ENCODE measurements around the gene APEH.

Gene APEH

GRCh38 chr3:49715611-49716121 is 41.5 kb downstream of the APEH start:
- DNase-seq: no peak

DNA sequence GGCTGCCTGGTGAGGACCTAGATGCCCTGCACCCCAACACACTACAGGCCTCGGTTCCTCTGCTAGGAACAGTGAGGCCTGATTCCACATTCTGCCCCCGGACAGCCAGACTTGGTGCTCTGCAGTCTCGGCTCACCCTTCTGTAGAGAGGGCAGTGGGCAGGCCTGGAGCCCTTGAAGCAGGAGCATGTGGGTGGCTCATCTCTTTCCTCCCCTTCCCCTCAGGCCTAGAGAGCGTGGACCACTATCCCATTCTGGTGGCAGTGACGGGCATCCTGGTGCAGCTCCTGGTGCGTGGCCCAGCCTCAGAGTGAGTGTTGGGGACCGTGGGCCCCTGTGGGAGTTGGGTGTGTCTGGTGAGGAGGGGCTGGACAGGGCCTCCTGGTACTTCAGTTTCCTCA is 42.0 kb downstream of the APEH start:
- DNase-seq: no peak

- DNase-seq: no peak
Observed at GRCh38 chr3:49716691-49717210, 42.6 kb downstream of the APEH start.

DNA sequence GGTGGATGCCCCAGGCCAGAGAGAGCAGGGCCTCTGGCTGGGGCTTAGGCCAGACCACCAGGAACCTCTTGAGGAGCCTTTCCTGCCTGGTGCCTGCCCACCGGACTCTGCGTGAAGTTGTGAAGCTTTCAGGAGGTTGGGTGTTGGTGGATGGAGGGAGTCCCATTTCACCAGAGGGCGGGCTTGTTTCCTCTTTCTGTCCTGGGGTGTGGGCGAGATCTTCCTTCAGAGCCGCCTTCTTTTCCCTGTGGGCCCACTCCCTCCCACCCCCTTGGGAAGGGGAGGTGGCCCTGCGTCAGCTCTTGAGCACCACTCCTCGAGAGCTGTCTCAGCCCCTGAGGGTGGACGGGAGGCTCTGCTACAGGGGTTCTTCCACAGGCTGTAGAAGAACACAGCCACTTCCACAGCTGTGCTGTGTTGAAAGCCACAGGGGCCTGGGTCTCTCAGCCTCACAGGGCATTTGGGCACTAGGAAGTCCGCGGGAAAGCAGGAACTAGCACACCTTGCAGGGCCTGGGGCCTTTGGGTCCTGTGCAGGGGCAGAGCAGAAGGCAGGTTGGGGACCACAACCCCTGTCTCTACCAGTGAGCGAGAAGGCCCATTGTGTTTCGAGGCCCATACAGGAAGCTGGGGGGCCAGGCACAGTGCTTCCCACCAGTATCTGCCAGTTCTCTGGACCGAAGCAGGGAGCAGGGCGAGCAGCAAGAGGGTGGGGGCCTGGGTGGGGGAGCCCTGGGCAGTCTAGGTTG is 43.2 kb downstream of the APEH start:
- no peak for DNase-seq

- DNase-seq: no peak
Observed at GRCh38 chr3:49717959-49718857, 44.1 kb downstream of the APEH start.

DNA sequence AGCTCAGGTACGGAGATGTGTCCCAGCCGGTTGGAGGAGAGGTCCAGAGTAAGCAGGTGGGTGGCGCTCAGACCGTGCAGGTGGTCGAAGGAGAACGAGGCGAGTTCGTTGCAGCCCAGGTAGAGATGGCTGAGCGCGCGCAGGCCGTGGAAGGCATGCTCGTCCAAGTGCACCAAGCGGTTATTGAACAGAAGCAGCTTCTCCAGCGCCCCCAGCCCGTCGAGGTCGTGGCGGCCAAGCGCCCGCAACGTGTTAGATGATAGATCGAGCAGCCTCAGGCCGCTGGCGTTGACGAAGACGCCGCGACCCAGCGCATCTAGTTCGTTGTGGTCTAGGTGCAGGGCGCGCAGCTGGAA is 44.7 kb downstream of the APEH start:
- DNase-seq: no peak

DNA sequence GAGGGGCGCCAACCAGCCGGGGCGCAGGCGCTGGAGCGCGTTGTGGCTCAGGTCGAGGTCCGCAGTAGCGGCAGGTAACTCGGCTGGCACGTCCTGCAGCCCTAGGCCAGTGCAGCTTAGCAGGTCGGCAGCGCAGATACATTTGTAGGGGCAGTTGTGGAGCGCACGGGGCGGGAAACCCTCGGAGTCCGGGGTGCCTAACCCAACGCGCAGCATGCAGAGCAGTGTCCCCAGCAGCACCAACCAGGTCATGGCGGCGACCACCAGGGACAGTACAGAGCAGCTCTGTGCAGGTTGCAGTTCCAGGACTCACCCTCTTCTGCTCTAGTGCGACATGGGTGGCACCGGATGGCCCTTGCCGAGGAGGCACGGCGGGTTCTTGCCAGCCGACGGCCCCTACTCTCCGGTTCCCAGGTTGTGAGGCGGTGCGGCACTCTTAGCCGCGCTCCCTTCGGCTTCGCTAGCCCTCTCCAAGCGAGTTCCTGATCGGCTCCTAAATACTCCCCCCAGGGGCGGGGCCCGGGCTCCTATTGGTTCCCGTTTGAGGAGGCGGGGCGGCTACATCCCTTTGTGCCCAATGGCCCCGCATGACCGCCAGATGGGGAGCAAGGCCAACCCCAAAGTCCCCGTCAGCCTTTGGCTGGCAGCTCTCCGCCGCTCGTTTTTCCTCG is 45.2 kb downstream of the APEH start, which contains the start of gene AMIGO3:
TSS of gene AMIGO3 (minus strand) at position 471 of the 671 bp plus-strand sequence. CDS start at position 252, 219 bp downstream.
- DNase-seq: peak; percentile 94

GRCh38 chr3:49720855-49721595 is 46.9 kb downstream of the APEH start:
- DNase-seq: no peak

DNA sequence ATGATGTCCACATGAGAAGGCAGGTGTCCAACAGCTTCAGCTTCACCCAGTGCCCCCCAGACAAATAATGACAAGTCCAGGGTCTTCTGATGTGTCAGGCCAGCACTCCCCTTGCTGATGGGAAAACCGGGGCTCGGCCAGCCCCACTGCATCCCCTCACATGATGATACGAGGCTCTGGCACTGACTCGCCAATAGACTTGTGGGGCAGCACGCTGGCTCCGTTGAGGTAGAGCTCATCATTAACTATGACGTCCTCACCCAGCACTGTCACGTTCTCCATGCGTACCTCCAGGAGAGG is 47.4 kb downstream of the APEH start:
- no peak for DNase-seq

DNA sequence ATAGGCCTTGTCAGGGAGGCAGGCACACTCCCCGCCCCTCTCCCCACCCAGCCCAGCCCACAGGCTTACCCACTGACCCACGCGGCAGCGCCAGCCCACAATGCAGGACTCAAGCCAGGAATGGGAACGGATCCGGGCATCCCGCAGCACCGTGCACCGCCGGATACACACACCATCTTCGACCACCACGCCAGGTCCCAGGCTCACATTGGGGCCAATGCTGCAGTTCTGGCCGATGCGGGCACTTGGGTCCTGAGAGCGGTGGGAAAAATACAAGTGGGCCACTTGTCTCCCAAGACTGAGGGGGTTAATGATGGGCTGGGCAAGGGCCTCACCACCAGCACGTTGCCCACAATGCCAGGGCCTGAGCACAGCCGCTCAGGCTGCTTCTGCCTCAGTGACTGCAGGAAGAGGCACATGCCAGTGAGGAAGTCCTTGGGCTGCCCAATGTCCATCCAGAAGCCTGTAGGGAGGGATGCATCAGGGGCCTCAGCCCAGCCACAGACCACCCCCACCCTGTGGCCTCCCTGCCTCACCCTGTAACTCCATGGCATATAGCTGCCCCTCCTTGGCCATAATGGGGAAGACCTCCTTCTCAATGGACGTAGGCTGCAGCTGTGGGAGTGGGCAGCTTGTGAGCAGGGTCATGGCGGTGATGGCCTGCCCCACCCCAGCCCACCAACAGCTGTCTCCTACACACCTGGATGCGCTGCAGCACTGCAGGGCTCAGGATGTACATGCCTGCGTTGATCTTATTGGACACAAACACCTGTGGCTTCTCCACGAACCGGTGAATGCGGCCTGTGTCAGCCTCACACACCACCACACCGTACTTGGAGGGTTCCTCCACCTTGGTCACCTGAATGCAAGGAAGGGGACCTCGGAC is 48.0 kb downstream of the APEH start:
- DNase-seq: no peak

DNA sequence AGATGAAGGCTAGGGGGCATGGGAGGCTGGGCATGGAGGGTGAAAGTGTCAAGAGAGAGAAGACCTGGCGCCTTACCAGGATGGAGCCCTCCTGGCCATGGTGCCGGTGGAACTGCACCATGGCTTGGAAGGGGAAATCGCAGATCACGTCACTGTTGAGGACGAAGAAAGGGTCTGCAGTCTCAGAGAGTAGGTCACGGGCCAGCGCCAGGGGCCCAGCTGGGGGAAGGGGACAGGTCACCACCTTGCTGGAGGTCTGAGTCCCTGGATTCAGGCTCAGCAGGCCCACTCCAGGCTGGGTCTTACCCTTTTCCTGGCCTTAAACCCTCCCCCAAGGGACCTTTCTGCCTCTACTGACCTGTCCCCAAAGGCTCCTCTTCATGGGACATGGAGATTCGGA is 48.7 kb downstream of the APEH start:
- DNase-seq: no peak

DNA sequence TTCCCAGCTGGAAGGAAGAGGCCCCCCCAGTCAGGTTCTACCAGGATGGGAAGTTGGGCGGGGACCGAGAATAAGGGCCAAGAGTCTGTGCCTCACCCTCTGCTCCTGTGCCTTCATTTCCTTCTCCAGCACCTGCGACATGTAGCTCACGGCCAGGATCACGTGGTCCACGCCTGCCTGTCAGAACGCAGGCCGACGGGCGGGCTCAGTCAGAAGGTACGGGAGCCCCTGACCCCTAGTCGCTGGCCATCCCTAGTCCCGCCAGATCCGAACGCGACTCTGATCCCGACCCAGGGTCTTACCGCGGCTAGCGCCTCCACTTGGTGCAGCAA is 49.1 kb downstream of the APEH start:
- DNase-seq: peak; percentile 76

- peak; percentile 98 for DNase-seq
Observed at GRCh38 chr3:49723628-49724551, 49.7 kb downstream of the APEH start, which contains the start of gene GMPPB. GMPPB (minus strand) TSS chr3:49723951; CDS start chr3:49723726, 225 bp downstream.

DNA sequence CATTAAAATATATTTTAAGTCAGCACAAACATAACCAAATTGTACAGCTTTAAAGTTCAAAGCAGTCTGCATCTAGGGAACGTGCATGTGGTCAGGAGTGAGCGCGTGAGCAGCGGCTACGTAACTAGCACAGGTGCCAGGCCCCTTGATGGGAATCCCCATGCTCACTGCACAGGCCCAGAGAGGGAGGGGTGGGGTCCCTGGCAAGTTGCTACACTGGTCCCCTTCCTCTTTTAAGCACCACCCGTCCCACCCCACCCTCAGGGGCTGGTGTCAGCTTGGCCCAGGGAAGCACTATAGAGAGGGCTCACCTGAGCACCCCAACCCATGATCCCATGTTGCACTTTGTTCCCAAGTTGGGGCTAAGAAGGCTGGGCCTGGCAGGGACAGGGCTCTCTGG is 50.4 kb downstream of the APEH start:
- DNase-seq: no peak

- DNase-seq: no peak
Observed at GRCh38 chr3:49725906-49726681, 51.9 kb downstream of the APEH start.

DNA sequence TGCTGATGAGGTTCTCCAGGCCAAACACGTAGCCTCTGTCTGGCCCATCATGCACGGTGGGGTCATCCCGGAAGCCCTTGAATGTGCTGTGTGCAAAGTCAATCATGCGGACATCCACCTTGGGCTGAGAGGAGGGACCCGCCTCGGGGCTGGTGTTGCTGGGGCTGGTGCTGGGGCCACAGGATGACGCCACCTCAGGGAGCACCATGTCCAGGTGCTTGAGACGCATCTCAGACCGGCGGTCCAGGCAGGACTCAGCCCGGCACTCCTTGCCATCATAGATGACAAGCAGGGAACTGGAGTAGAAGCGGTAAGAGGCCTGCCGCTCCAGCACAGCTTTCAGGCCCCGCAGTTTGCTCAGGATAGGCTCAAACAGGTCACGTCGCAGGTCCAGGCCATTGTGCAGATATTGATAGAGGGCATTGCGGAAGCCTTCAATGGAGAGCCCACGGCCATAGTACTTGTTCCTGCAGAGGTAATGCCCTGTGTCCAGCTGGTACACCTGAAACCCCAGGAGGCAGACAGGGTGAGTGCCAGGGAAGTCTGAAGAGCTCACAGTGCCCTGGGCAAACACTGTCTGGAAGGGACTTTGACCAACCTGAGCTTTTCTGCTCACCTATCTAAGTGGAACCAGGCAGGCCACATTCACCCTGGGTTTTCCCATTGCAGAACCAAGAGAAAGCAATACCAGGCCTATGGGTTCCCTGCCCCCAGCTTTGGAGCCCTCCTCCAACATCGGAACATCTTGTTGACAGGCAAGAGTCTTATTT is 53.2 kb downstream of the APEH start:
- DNase-seq: no peak

DNA sequence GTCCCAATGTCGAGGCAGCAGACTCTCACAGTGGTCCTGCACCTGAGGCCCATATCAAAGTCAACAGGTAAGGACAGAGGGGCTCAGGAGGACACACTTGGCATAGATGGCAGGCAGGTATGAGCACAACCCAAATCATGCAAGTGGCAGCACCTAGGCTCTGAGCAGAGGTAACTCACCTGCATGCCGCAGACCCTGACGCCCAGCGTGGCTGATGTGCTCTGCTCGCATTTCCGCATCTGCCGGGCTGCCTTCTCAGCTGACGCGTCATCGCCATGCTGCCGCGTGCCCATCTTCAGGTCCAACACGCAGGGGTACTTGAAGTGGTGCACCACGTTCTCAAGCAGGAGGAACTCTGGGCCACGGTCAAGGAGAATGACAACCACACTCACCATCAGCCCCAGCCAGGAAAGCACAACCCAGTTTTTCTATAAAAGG is 53.8 kb downstream of the APEH start:
- DNase-seq: no peak

DNA sequence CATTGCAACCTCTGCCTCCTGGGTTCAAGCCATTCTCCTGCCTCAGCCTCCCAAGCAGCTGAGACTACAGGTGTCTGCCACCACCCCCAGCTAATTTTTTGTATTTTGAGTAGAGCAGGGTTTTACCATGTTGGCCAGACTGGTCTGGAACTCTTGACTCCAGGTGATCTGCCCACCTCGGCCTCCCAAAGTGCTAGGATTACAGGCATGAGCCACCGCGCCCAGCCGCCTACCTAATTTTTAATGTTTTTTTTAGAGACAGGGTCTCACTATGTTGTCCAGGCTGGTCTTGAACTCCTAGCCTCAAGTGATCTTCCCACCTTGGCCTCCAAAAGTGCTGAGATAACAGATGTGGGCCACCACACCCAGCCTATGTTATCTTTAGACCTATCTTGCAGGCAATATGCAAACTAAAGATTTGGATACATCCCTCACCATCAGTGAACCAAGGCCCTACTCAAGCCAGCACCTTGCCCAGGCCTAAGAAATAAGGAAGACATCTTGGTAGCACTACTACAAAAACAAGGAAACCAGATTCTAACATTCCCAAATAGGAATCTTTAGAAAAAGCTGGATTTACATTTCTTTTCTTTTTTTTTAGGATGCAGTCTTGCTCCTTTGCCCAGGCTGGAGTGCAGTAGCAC is 55.9 kb downstream of the APEH start:
- DNase-seq: no peak
